Measurements from ENCODE around the gene MAGI1.
"Not testable (repeated sequence)": the region's sequence is repeated elsewhere in the genome, so short reads cannot be mapped to it uniquely, and the experiment has no call there.

The MAGI1 gene

GRCh38 chr3:65751123-65751700 lies 287.5 kb downstream of the MAGI1 start:
- no peak for DNase-seq (ENCODE audit: low read depth in 3 of 3)

GRCh38 chr3:65749066-65749465 lies 289.7 kb downstream of the MAGI1 start:
- no peak for DNase-seq (ENCODE audit: low read depth in 3 of 3)

- no peak for DNase-seq (ENCODE audit: low read depth in 3 of 3)
Measured at GRCh38 chr3:65748326-65748725, 290.4 kb downstream of the MAGI1 start.

- no peak for DNase-seq (ENCODE audit: low read depth in 3 of 3)
Measured at GRCh38 chr3:65746848-65747247, 291.9 kb downstream of the MAGI1 start.

- no peak for DNase-seq (ENCODE audit: low read depth in 3 of 3)
Measured at GRCh38 chr3:65745306-65745705, 293.4 kb downstream of the MAGI1 start.

- no peak for DNase-seq (ENCODE audit: low read depth in 3 of 3)
Measured at GRCh38 chr3:65742914-65743313, 295.8 kb downstream of the MAGI1 start.

- DNase-seq (ENCODE audit: low read depth in 3 of 3): no peak
Measured at GRCh38 chr3:65741540-65741939, 297.2 kb downstream of the MAGI1 start.

- DNase-seq (ENCODE audit: low read depth in 3 of 3): no peak
Measured at GRCh38 chr3:65739901-65740541, 298.7 kb downstream of the MAGI1 start.

- no peak for DNase-seq (ENCODE audit: low read depth in 3 of 3)
Measured at GRCh38 chr3:65734792-65735191, 303.9 kb downstream of the MAGI1 start.

- DNase-seq (ENCODE audit: low read depth in 3 of 3): no peak
Measured at GRCh38 chr3:65734382-65734781, 304.3 kb downstream of the MAGI1 start.

- DNase-seq (ENCODE audit: low read depth in 3 of 3): no peak
Measured at GRCh38 chr3:65733459-65733858, 305.3 kb downstream of the MAGI1 start.

GRCh38 chr3:65732051-65732935 lies 306.4 kb downstream of the MAGI1 start:
- no peak for DNase-seq (ENCODE audit: low read depth in 3 of 3)

- DNase-seq (ENCODE audit: low read depth in 3 of 3): no peak
Measured at GRCh38 chr3:65730449-65730848, 308.3 kb downstream of the MAGI1 start.

- DNase-seq (ENCODE audit: low read depth in 3 of 3): no peak
Measured at GRCh38 chr3:65729973-65730372, 308.7 kb downstream of the MAGI1 start.

- DNase-seq (ENCODE audit: low read depth in 3 of 3): no peak
Measured at GRCh38 chr3:65729555-65729954, 309.2 kb downstream of the MAGI1 start.

GRCh38 chr3:65728138-65728537 lies 310.6 kb downstream of the MAGI1 start:
- no peak for DNase-seq (ENCODE audit: low read depth in 3 of 3)

- DNase-seq (ENCODE audit: low read depth in 3 of 3): no peak
Measured at GRCh38 chr3:65723985-65724384, 314.7 kb downstream of the MAGI1 start.

GRCh38 chr3:65723011-65723410 lies 315.7 kb downstream of the MAGI1 start:
- no peak for DNase-seq (ENCODE audit: low read depth in 3 of 3)

- no peak for DNase-seq (ENCODE audit: low read depth in 3 of 3)
Measured at GRCh38 chr3:65720989-65721737, 317.6 kb downstream of the MAGI1 start.

GRCh38 chr3:65719639-65720038 lies 319.1 kb downstream of the MAGI1 start:
- DNase-seq (ENCODE audit: low read depth in 3 of 3): not testable (repeated sequence)

GRCh38 chr3:65717676-65718346 lies 320.9 kb downstream of the MAGI1 start:
- no peak for DNase-seq (ENCODE audit: low read depth in 3 of 3)
